Urothelium cell line (cell line): ENCODE data around the gene CNOT6.

Source experiments
- DNase-seq: peaks from one replicate; pipeline ENCODE4 v3.0.0; 2011; ENCODE audit warnings: low spot score, mixed read lengths
- FAIRE-seq: peaks from 2 replicates; lab custom pipeline; 2011; peaks lifted over from hg19 to GRCh38; lab: Jason Lieb, UNC

The CNOT6 gene

GRCh38 chr5:180613814-180614188 lies 119.6 kb downstream of the CNOT6 start:
- DNase-seq (no peak), FAIRE-seq (no peak)

GRCh38 chr5:180618487-180618828 lies 124.3 kb downstream of the CNOT6 start:
- FAIRE-seq (no peak), DNase-seq (no peak)

GRCh38 chr5:180618829-180619562 lies 124.8 kb downstream of the CNOT6 start:
- FAIRE-seq: no peak
- peak; percentile 58 for DNase-seq

- DNase-seq (no peak), FAIRE-seq (no peak)
Measured at GRCh38 chr5:180619563-180619915, 125.4 kb downstream of the CNOT6 start.

- DNase-seq: no peak
Measured at GRCh38 chr5:180620014-180620413, 125.8 kb downstream of the CNOT6 start.

GRCh38 chr5:180621311-180621710 lies 127.1 kb downstream of the CNOT6 start:
- no peak for FAIRE-seq

More at GRCh38 chr5:180620014-180620413, 125.8 kb downstream of the CNOT6 start:
- no peak for FAIRE-seq

GRCh38 chr5:180622910-180623309 lies 128.7 kb downstream of the CNOT6 start:
- FAIRE-seq (no peak), DNase-seq (no peak)

More at GRCh38 chr5:180621311-180621710, 127.1 kb downstream of the CNOT6 start:
- no peak for DNase-seq

- DNase-seq (no peak), FAIRE-seq (no peak)
Measured at GRCh38 chr5:180623411-180623834, 129.2 kb downstream of the CNOT6 start.

- no peak for FAIRE-seq
- no peak for DNase-seq
Measured at GRCh38 chr5:180623844-180624243, 129.7 kb downstream of the CNOT6 start.

- no peak for FAIRE-seq
Measured at GRCh38 chr5:180624587-180624986, 130.4 kb downstream of the CNOT6 start.

GRCh38 chr5:180625125-180625790 lies 131.1 kb downstream of the CNOT6 start:
- no peak for FAIRE-seq
- DNase-seq: no peak

More at GRCh38 chr5:180624587-180624986, 130.4 kb downstream of the CNOT6 start:
- no peak for DNase-seq

- FAIRE-seq (no peak), DNase-seq (no peak)
Measured at GRCh38 chr5:180625791-180626660, 131.8 kb downstream of the CNOT6 start.

GRCh38 chr5:180626661-180627385 lies 132.6 kb downstream of the CNOT6 start:
- no peak for DNase-seq
- no peak for FAIRE-seq

GRCh38 chr5:180627386-180628120 lies 133.4 kb downstream of the CNOT6 start:
- FAIRE-seq (no peak), DNase-seq (no peak)
